HCT116 (cell line): ENCODE data around the gene CTRL. TPM values are rescaled to one million over a fixed set of nuclear protein-coding genes. Genes with fewer than 3 reads are reported as not detected.

ENCODE experiments used
- ATAC-seq: fragments of 200-7000 bp; cut with Tn5 transposase; 2 replicates; pipeline ENCODE4 v1.9.1; 2020; ENCODE audit warnings: mild to moderate bottlenecking, moderate library complexity
- BruUV-seq: library from RNA; stranded (reverse); fragments of 400-500 nt; replicated peaks from 2 replicates; lab custom pipeline; 2021; lab: Mats Ljungman, UMichigan
- CTCF ChIA-PET: fragments of 300-600 bp; sonication (Branson Sonifier 250); formaldehyde crosslinking; loops from one replicate; lab custom pipeline; 2021; ENCODE audit warnings: antibody characterized with exemption; lab: Charles Lee
- POLR2A ChIA-PET: fragments of 300-600, 350-600 bp; sonication (Branson Sonifier 250); formaldehyde crosslinking; loops from one replicate; lab custom pipeline; 2021; ENCODE audit warnings: antibody characterized with exemption; lab: Charles Lee
- RAD21 ChIA-PET, 2 experiments: fragments of 300-600 bp; sonication (Branson Sonifier 250); formaldehyde crosslinking; loops; one replicate each; lab custom pipeline; 2023; ENCODE audit warnings: low total read pairs in 2 of 2; ENCODE audit not compliant: uncharacterized antibody in 2 of 2, unreplicated experiment in 2 of 2, low non-redundant PET in 1 of 2; lab: Charles Lee
- DNase-seq: peaks from one replicate; pipeline ENCODE4 v3.0.0-alpha.2; 2010; ENCODE audit warnings: low read depth, low spot score
- H2AFZ ChIP-seq: fragments of 200-600 bp; shearing (Covaris generic), sonication (generic); 2 replicates; pipeline ENCODE4 v1.6.1; 2017; ENCODE audit warnings: low read depth, mixed run types, mixed read lengths, antibody characterized with exemption, low read length; ENCODE audit not compliant: poor library complexity, severe bottlenecking
- H3K27ac ChIP-seq: 2 replicates; pipeline ENCODE4 v1.5.1; 2012; ENCODE audit warnings: low read depth, low read length
- H3K27me3 ChIP-seq: fragments of 200-600 bp; sonication (generic); 2 replicates; pipeline ENCODE4 v1.6.1; 2016; ENCODE audit warnings: mixed run types, low read length, mixed read lengths; ENCODE audit not compliant: insufficient read depth
- H3K36me3 ChIP-seq, 2 experiments: fragments of 200-500 bp in 1 of 2; fragments of 200-600 bp in 1 of 2; sonication (Bioruptor generic) in 1 of 2; sonication (generic) in 1 of 2; 2 replicates each; pipeline versions ENCODE4 v1.5.1 to v1.6.1; 2014 to 2016; ENCODE audit warnings: low read length in 2 of 2, inconsistent platforms in 1 of 2, mixed read lengths in 1 of 2, mixed run types in 1 of 2; ENCODE audit not compliant: insufficient read depth in 2 of 2, control insufficient read depth in 1 of 2
- H3K4me1 ChIP-seq, 2 experiments: fragments of 200-600 bp in 1 of 2; sonication (generic) in 1 of 2; 2 replicates each; pipeline versions ENCODE4 v1.5.1 to v1.6.1; 2012 to 2017; ENCODE audit warnings: low read length in 2 of 2, inconsistent platforms in 1 of 2, mild to moderate bottlenecking in 1 of 2, mixed read lengths in 1 of 2, mixed run types in 1 of 2, moderate library complexity in 1 of 2; ENCODE audit not compliant: insufficient read depth in 2 of 2, control insufficient read depth in 1 of 2
- H3K4me2 ChIP-seq: fragments of 200-600 bp; sonication (generic); 2 replicates; pipeline ENCODE4 v1.6.1; 2017; ENCODE audit warnings: mixed run types, low read length, mixed read lengths
- H3K4me3 ChIP-seq, 2 experiments: fragments of 200-600 bp in 1 of 2; sonication (generic) in 1 of 2; replicated peaks in 1 of 2; 2 replicates each; pipeline ENCODE4 v1.5.1; 2011 to 2016; ENCODE audit warnings: low read length in 2 of 2, control low read depth in 1 of 2, low read depth in 1 of 2, mild to moderate bottlenecking in 1 of 2, mixed read lengths in 1 of 2, mixed run types in 1 of 2
- H3K79me2 ChIP-seq: fragments of 200-600 bp; sonication (generic); 2 replicates; pipeline ENCODE4 v1.6.1; 2017; ENCODE audit warnings: mild to moderate bottlenecking, mixed run types, low read length, moderate library complexity, mixed read lengths; ENCODE audit not compliant: insufficient read depth
- H3K9ac ChIP-seq: fragments of 200-600 bp; sonication (generic); 2 replicates; pipeline ENCODE4 v1.6.1; 2016; ENCODE audit warnings: low read length, mixed read lengths
- H3K9me2 ChIP-seq: fragments of 200-600 bp; sonication (generic), shearing (Covaris generic); 2 replicates; pipeline ENCODE4 v1.6.1; 2017; ENCODE audit warnings: mixed run types, mild to moderate bottlenecking, moderate library complexity; ENCODE audit not compliant: insufficient read depth
- H3K9me3 ChIP-seq, 2 experiments: fragments of 200-500 bp in 1 of 2; fragments of 200-600 bp in 1 of 2; sonication (Bioruptor generic) in 1 of 2; sonication (generic) in 1 of 2; 2 replicates each; pipeline ENCODE4 v1.6.1; 2014 to 2017; ENCODE audit warnings: low read length in 2 of 2, mixed read lengths in 2 of 2, inconsistent platforms in 1 of 2, low read depth in 1 of 2, mild to moderate bottlenecking in 1 of 2, mixed run types in 1 of 2, moderate library complexity in 1 of 2; ENCODE audit not compliant: control insufficient read depth in 1 of 2, insufficient read depth in 1 of 2
- H4K20me1 ChIP-seq: fragments of 200-600 bp; sonication (generic), shearing (Covaris generic); 2 replicates; pipeline ENCODE4 v1.6.1; 2017; ENCODE audit warnings: mixed run types, mild to moderate bottlenecking, moderate library complexity; ENCODE audit not compliant: insufficient read depth
- CEBPB ChIP-seq: IDR thresholded peaks from 2 replicates; pipeline ENCODE4 v1.6.1; 2012; ENCODE audit warnings: low read depth
- EZH2 ChIP-seq: fragments of 200-600 bp; sonication (generic); IDR thresholded peaks from 2 replicates; pipeline ENCODE4 v1.6.1; 2017; ENCODE audit warnings: antibody characterized with exemption, mixed run types
- EZH2phosphoT487 ChIP-seq: fragments of 200-600 bp; IDR thresholded peaks from 2 replicates; pipeline ENCODE4 v1.6.1; 2018; ENCODE audit warnings: antibody characterized with exemption, borderline replicate concordance
- JUND ChIP-seq: IDR thresholded peaks from 2 replicates; pipeline ENCODE4 v1.6.1; 2012
- POLR2A ChIP-seq: IDR thresholded peaks from 2 replicates; pipeline ENCODE4 v1.7.0; 2011; ENCODE audit warnings: borderline replicate concordance; ENCODE audit not compliant: insufficient read depth, insufficient read length; ENCODE audit errors: extremely low read depth
- RAD21 ChIP-seq: IDR thresholded peaks from 2 replicates; pipeline ENCODE4 v1.6.1; 2012; ENCODE audit warnings: low read depth, mild to moderate bottlenecking
- TCF7L2 ChIP-seq: IDR thresholded peaks from 2 replicates; pipeline ENCODE4 v1.7.0; 2011; ENCODE audit warnings: borderline replicate concordance, inconsistent platforms; ENCODE audit not compliant: insufficient read depth, insufficient read length; ENCODE audit errors: extremely low read depth
- ZFX ChIP-seq: fragments of 450-650 bp; IDR thresholded peaks from 2 replicates; pipeline ENCODE4 v1.6.1; 2017
- intact Hi-C: fragments of 100-400 bp; cut with micrococcal nuclease; formaldehyde crosslinking; loops from 2 replicates; pipeline ENCODE4 v1.10.0; 2022
- total RNA-seq: library from RNA; stranded (reverse); gene quantifications from one replicate; pipeline ENCODE4 v1.2.1, GENCODE V29; 2021; ENCODE audit not compliant: unreplicated experiment

CTRL gene
- total RNA-seq, 1 experiment from 2014 or later = 3.4 TPM

GRCh38 chr16:67963662-67964321 lies 32.1 kb upstream of the CTRL start:
- Histone ChIP-seq H2AFZ (no peak overlapping the region), H3K9ac (no peak overlapping the region), H3K4me3 (no peak overlapping the region), H3K36me3 (peaks cover 6 to 8% of the 10 kb centered on the region in 2 experiments; a peak in 2 of 4 replicates), H3K27ac (no peak overlapping the region), H3K4me1 (peaks cover 20 to 23% of the 10 kb centered on the region in 2 experiments), H4K20me1 (no peaks in the 10 kb centered on the region), H3K27me3 (no peaks in the 10 kb centered on the region)
- intact Hi-C loops = no loop called here
- ChIA-PET POLR2A (no interaction called here), CTCF (no interaction called here)
- ATAC-seq = no peak
- BruUV-seq = no TSS peak
- no peak for TF ChIP-seq RAD21
- TF ChIP-seq CEBPB = no peak
- TF ChIP-seq TCF7L2 = no peak
- TF ChIP-seq, all 23 proteins: peak for 0
- DNase-seq = no peak
- Histone ChIP-seq H3K79me2 (peaks cover 32% of the 10 kb centered on the region), H3K9me3 (no peaks in the 10 kb centered on the region), H3K4me2 (no peak overlapping the region), H3K9me2 (no peaks in the 10 kb centered on the region)
- RAD21 ChIA-PET = no interaction called here

DNA sequence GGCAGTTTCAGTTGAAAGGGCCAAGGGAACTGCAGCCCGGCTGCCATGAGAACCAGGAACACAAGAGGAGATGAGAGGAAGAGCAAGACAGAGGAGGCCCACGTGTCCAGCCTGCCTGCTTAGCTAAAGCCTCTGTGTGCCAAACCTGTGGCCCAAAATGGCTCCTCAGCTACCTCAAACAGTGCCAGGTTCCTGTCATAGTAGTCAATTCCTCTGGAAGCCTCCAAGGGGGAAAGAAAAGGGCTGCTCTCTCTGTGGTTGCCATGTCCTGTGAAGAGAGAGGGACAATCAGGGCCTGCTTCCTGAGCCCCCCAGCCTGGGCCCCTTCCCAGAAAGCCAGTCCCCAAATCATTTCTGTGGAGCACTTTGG lies 31.6 kb upstream of the CTRL start:
- TF ChIP-seq ZFX (no peak), EZH2 (no peak), JUND (no peak), EZH2phosphoT487 (no peak), POLR2A (no peak)
- CTCF ChIA-PET = no interaction called here
- Histone ChIP-seq H3K9me2 (no peaks in the 10 kb centered on the region), H3K9me3 (no peaks in the 10 kb centered on the region), H3K79me2 (peaks cover 32% of the 10 kb centered on the region), H3K9ac (no peak overlapping the region), H3K27ac (no peak overlapping the region), H3K4me2 (no peak overlapping the region), H3K4me1 (peaks cover 18 to 20% of the 10 kb centered on the region in 2 experiments), H3K27me3 (no peaks in the 10 kb centered on the region), H4K20me1 (no peaks in the 10 kb centered on the region), H2AFZ (no peak overlapping the region), H3K36me3 (peaks cover 6 to 8% of the 10 kb centered on the region in 2 experiments; a peak in 2 of 4 replicates), H3K4me3 (no peak overlapping the region)
- RAD21 ChIA-PET = no interaction called here
- DNase-seq (no peak), ATAC-seq (no peak)
- POLR2A ChIA-PET = no interaction called here
- intact Hi-C loops = no loop called here
- no TSS peak for BruUV-seq
